Prostate gland (tissue), 2 donors: ENCODE data around the gene NACA2.
"Not testable (repeated sequence)": the region's sequence is repeated elsewhere in the genome, so short reads cannot be mapped to it uniquely, and the experiment has no call there.

Experiments used
- CTCF ChIP-seq, 4 experiments: fragments of 200-600 bp in 2 of 4; fragments of 450-650 bp in 2 of 4; sonication (generic) in 2 of 4; IDR thresholded peaks; 1 replicate in 3 of 4; 2 replicates in 1 of 4; pipeline ENCODE4 v1.5.1; 2016 to 2019; ENCODE audit warnings: antibody characterized with exemption in 4 of 4, mild to moderate bottlenecking in 2 of 4, moderate library complexity in 2 of 4
- POLR2A ChIP-seq: fragments of 450-650 bp; IDR thresholded peaks from one replicate; pipeline ENCODE4 v1.6.1; 2016; ENCODE audit warnings: antibody characterized with exemption, mild to moderate bottlenecking

GRCh38 chr17:61565850-61566249, 25.2 kb downstream of the NACA2 start:
- TF ChIP-seq POLR2A; CTCF (IDR thresholded peaks at IDR 0.05): not testable (repeated sequence)
